AG09309 (cell line): ENCODE measurements around the gene KRT12.
A peak's percentile ranks its signal among the peaks of the same experiment; 100 is the strongest.

Source experiments
- DNase-seq: peaks from one replicate; pipeline ENCODE4 v3.0.0-alpha.2; 2010; ENCODE audit warnings: low read depth
- H3K4me3 ChIP-seq: 2 replicates; pipeline ENCODE4 v1.5.1; 2011; ENCODE audit warnings: mild to moderate bottlenecking, low read depth, low read length, moderate library complexity; ENCODE audit not compliant: control insufficient read depth
- TF ChIP-seq, protein P1 (sequence below): IDR thresholded peaks from 2 replicates; pipeline ENCODE4 v1.5.1; 2011; ENCODE audit warnings: mild to moderate bottlenecking, low read depth, low read length, inconsistent platforms; ENCODE audit not compliant: insufficient read depth, control insufficient read depth; ENCODE audit errors: missing control alignments

KRT12 gene

DNA sequence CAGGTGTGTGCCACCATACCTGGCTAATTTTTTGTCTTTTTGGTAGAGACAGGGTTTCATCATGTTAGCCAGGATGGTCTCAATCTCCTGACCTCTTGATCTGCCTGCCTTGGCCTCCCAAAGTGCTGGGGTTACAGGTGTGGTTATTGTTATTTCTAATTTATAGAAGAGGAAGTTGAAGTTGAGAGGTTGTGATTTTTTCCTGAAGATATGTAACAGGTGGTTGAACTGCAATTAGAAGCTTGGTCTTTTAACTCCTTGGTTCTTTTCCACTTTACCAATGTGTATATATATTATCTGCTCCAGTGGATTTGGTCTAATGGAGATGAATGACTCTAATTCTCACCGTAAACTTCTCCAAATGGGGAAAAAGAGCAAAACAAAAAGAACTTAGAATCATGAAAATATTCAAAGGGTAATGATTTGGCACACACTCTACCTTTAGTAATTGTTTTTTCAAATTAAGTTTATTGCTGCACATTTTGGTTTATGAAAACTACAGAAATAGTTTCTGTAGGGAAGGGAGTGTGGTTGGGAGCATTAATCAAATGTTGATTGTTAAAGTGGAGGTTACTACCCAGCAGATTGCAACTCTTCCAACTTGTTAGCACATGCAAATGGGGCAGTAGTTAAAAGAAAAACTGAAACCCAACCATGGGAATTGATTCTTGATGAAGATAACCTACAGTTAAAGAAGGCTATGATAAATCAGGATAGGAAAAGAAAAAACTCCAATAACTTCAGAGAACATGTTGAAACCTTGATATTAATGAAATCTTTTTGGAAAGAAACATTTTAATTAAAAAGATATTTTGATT is 42.8 kb downstream of the KRT12 start:
- TF ChIP-seq, protein P1, sequence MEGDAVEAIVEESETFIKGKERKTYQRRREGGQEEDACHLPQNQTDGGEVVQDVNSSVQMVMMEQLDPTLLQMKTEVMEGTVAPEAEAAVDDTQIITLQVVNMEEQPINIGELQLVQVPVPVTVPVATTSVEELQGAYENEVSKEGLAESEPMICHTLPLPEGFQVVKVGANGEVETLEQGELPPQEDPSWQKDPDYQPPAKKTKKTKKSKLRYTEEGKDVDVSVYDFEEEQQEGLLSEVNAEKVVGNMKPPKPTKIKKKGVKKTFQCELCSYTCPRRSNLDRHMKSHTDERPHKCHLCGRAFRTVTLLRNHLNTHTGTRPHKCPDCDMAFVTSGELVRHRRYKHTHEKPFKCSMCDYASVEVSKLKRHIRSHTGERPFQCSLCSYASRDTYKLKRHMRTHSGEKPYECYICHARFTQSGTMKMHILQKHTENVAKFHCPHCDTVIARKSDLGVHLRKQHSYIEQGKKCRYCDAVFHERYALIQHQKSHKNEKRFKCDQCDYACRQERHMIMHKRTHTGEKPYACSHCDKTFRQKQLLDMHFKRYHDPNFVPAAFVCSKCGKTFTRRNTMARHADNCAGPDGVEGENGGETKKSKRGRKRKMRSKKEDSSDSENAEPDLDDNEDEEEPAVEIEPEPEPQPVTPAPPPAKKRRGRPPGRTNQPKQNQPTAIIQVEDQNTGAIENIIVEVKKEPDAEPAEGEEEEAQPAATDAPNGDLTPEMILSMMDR: no peak
- DNase-seq: no peak
- H3K4me3 ChIP-seq: no peak overlapping the region

DNA sequence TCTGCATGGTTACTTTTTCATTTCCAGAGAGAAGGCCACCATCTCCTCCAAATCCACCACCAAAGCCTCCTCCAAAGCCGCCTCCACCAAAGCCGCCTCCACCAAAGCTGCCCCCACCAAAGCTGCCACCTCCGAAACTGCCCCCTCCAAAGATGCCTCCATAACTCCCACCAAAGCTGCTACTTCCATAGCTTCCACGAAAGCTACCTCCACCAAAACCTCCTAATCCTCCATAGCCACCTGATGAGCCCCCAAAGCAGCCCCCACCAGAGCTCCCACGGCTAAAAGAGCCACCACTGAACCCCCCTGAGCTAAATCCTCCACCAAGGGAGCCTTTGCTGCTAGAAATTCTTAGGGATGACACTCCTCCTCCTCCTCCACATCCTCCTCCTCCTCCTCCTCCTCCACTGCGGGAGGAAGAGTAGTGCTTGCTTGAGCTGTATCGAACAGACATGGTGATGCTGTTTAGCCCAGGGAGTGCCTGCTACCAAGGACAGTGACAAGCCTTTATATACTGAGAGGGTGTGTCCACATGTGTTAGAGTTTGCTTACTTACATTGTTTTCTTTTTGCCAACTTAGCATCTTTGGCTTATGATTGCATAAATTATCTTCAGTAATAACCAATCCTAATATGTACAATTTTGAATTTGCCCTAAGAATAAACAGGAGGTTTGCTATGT is 44.8 kb downstream of the KRT12 start, which contains the start of gene KRT10:
KRT10 (minus strand) TSS at position 483 of the 681 bp plus-strand sequence; CDS start at position 454, 29 bp downstream.
- TF ChIP-seq, protein P1: no peak
- DNase-seq: no peak
- H3K4me3 ChIP-seq: no peak within 1 kb of the TSS

DNA sequence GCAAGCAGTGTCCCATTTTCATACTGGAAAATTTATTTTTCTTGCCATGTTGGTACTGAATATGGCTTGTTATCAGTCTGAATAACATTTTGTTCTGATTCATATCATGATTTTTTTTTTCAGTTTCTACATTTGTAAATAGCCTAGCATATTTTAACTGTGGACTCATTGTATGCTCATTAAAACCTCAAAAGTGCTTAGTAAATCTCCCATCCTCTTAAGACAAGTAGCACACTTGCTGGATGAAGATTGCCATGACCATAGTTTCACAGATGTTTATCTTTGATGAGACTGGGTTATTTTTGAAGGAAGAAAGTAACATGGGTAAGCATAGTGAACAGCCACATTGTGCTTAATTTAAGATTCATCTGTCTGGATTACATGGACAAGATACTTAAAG is 45.5 kb downstream of the KRT12 start:
- no peak for DNase-seq
- no peak overlapping the region for H3K4me3 ChIP-seq
- TF ChIP-seq, protein P1: no peak

DNA sequence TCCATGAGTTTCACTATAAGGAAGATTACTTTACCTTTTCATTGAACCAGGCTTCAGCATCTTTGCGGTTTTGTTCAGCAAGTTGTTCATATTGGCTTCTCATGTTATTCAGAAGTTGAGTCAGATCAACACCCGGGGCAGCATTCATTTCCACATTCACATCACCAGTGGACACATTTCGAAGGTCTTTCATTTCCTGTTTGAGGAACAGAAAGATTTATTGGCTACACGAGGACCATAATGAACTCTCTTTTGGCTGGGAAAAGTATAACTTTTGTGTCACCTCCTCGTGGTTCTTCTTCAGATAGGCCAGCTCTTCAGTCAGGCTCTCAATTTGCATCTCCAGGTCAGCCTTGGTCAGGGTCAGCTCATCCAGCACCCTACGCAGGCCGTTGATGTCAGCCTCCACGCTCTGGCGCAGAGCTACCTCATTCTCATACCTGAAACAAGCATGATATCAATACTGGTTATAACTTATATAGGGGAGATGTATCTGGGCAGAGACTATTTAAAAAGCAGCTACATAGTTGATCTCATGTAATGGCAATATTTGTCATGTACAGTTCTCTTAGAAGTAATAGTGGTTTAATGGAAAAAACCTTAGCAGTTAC is 46.7 kb downstream of the KRT12 start:
- H3K4me3 ChIP-seq: no peak overlapping the region
- DNase-seq: no peak
- TF ChIP-seq, protein P1: no peak

DNA sequence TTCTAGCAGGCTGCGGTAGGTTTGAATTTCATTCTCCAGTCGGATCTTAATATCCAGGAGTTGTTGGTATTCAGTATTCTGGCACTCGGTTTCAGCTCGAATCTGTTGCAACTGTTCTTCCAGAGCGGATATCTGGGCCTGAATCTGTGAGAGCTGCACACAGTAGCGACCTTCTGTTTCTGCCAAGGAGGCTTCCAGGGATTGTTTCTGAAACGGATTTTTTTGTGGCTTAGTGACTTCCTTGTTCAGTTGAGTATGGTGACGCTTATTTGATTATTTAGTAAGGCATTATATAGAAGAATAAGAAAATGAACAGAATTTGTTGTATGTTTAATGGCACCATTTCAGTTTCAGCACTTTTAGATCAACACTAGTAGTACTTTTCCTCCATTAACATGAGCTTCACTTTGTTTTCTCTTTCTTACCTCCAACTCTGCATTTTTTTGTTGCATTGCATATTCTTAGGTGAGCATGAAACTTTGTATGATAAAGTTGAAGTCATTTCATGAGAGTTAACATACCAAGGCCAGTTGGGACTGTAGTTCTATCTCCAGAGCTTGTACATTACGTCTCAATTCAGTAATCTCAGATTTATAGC is 47.4 kb downstream of the KRT12 start:
- TF ChIP-seq, protein P1: no peak
- DNase-seq: no peak
- peak overlapping the region; percentile 50 for H3K4me3 ChIP-seq

DNA sequence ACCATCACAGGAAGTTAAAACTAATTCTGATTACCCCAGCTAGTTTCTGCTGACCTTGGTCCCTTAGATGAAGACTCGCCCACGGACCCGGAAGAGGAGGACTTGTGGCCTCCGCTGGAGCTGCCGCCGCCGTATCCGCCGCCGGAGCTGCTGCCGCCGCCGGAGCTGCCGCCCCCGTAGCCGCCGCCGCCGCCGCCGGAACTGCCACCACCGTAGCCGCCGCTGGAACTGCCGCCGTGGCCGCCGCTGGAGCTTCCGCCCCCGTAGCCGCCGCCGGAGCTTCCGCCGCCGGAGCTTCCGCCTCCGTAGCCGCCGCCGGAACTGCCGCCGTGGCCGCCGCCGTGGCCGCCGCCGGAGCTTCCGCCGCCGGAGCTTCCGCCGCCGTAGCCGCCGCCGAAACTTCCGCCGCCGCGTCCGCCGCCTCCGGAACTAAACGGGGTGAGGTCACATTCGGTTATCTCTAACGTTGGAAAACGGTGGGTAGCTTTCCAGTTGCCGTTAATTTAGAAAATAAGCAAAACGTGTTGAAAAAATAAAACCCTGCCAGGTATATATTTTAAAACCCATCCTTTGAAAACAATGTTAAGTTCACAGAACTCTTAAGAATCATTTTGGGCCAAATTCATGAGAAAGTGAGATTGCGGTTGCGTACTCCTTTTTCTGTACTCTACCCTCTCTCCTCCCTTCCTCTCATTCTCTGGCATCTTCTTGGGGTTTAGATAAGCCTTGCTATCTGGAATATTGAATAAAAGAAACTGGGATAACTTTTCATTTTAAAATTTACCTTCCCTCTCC is 48.1 kb downstream of the KRT12 start:
- TF ChIP-seq, protein P1: no peak
- DNase-seq: no peak
- H3K4me3 ChIP-seq: peak overlapping the region; percentile 50
